Suppressor macrophage treated with lipopolysaccharide for 1 hour (primary cell): Measurements from ENCODE around the gene SEPTIN7.
"Not testable (repeated sequence)": the region's sequence is repeated elsewhere in the genome, so short reads cannot be mapped to it uniquely, and the experiment has no call there.

Source experiments
- DNase-seq, 3 donors: peaks; one replicate each; pipeline ENCODE4 v3.0.0-alpha.2; 2020 to 2022

SEPTIN7 gene

GRCh38 chr7:35800718-35801391 is at the start of gene SEPTIN7:
Gene SEPTIN7, plus strand, starts transcription at chr7:35801057. Its CDS starts 153 bp downstream, at chr7:35801210.
- peak; percentile 99 to 100 (median 99) for DNase-seq

GRCh38 chr7:35752742-35753141 is 48.1 kb upstream of the SEPTIN7 start:
- DNase-seq = no peak

GRCh38 chr7:35753761-35754603 is 46.9 kb upstream of the SEPTIN7 start:
- no peak for DNase-seq

- no peak for DNase-seq
Observed at GRCh38 chr7:35754741-35755140, 46.1 kb upstream of the SEPTIN7 start.

GRCh38 chr7:35755711-35756110 is 45.1 kb upstream of the SEPTIN7 start:
- DNase-seq = no peak

GRCh38 chr7:35756453-35756852 is 44.4 kb upstream of the SEPTIN7 start:
- DNase-seq = not testable (repeated sequence)

GRCh38 chr7:35757574-35757973 is 43.3 kb upstream of the SEPTIN7 start:
- no peak for DNase-seq

GRCh38 chr7:35758421-35758820 is 42.4 kb upstream of the SEPTIN7 start:
- no peak for DNase-seq

GRCh38 chr7:35760143-35760745 is 40.6 kb upstream of the SEPTIN7 start:
- no peak for DNase-seq

GRCh38 chr7:35761871-35762677 is 38.8 kb upstream of the SEPTIN7 start:
- no peak for DNase-seq

- DNase-seq = no peak
Observed at GRCh38 chr7:35762781-35763180, 38.1 kb upstream of the SEPTIN7 start.

GRCh38 chr7:35768346-35768745 is 32.5 kb upstream of the SEPTIN7 start:
- DNase-seq = no peak

- DNase-seq = no peak
Observed at GRCh38 chr7:35771776-35772175, 29.1 kb upstream of the SEPTIN7 start.

- DNase-seq = no peak
Observed at GRCh38 chr7:35773994-35774393, 26.9 kb upstream of the SEPTIN7 start.

- DNase-seq = no peak
Observed at GRCh38 chr7:35776686-35777085, 24.2 kb upstream of the SEPTIN7 start.

- no peak for DNase-seq
Observed at GRCh38 chr7:35777121-35777520, 23.7 kb upstream of the SEPTIN7 start.

GRCh38 chr7:35780070-35780469 is 20.8 kb upstream of the SEPTIN7 start:
- no peak for DNase-seq

- DNase-seq = no peak
Observed at GRCh38 chr7:35781200-35781701, 19.6 kb upstream of the SEPTIN7 start.

GRCh38 chr7:35781767-35782515 is 18.9 kb upstream of the SEPTIN7 start:
- DNase-seq = no peak

- no peak for DNase-seq
Observed at GRCh38 chr7:35784332-35784731, 16.5 kb upstream of the SEPTIN7 start.

- DNase-seq = no peak
Observed at GRCh38 chr7:35785250-35785649, 15.6 kb upstream of the SEPTIN7 start.

- no peak for DNase-seq
Observed at GRCh38 chr7:35787925-35788324, 12.9 kb upstream of the SEPTIN7 start.
